Stimulated activated CD8-positive, alpha-beta memory T cell treated with anti-CD3 and anti-CD28 coated beads, Interleukin-15, amount 100 ng/mL, for 4 hours (primary cell): ENCODE measurements around the gene CTSV.
"Not testable (repeated sequence)": the region's sequence is repeated elsewhere in the genome, so short reads cannot be mapped to it uniquely, and the experiment has no call there.

ENCODE experiments used
- DNase-seq, 2 donors: peaks; one replicate each; pipeline ENCODE4 v3.0.0-alpha.2; 2020; ENCODE audit warnings: low read depth in 2 of 2

Gene CTSV

DNA sequence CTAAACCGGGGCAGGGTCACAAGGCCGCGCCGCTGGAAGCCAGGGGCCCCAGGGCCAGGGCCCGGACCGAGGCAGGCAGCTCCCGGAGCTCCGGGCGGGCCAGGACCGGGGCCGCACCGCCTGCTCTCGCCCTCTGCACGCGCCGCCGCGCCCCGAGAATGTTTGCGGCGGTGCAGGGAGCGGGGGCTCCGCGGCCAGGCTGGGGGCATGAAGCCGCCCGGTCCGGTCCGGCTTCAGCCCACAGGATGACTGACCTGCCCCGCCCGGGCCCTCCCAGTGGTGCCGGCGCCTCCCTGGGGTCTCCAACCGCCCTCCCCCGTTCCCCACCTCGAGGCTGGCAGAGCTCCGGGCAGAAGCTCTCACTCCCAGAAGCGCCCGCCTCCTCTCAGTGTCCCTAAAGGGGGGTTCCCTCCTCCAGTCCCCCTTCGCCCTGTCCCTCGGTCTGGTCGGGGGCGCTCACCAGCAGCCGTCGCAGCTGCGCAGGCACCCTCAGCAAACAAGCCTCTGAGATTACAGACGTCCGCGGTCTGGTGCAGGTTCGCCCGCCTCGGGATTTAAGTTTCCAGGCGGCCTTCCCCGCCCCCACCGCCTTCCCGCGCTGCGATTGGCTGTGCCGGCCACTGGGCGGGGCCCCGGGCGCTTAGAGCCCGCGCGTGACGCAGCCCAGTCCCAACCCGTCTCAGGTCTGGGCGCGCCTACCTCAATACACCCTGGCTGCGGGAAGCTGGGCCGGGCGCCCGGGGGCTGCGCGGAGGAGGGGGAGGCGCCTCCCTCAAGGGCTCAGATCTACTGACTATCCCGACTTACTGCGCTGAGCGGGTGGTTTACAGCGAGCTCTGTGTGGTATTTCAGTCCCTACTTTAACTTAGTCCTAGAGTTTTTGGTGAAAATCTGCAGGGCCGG, at the start of gene CTSV:
CTSV (minus strand) TSS at position 532 of the 903 bp plus-strand sequence. CDS start 1,099 bp downstream, outside the sequence.
- peak; percentile 44 to 45 for DNase-seq

DNA sequence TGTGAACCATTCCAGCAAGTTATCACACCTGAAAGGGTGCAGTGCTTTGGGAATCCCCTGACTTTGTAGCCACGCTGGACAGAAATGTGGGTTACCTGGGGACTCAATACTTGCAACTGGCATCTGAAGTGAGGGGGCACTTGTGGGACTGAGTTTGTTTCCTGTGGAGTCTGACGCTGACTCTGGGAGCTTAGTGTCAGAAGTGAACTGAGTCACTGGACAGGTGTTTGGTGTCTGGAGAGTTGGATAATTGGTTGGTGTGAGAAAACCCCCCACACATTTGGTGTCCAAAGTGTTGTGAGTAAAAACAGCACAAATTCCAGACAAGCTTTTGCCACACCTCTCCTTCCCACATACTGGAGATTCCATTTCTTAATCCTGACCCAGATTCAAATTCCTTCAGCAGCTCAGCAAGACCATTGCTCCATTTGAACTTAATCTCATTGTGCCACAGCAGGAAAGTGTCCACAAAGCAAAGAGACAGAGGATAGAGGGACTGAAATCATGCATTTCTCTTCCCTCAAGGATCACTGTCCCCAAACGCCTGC, 48.8 kb upstream of the CTSV start:
- not testable (repeated sequence) for DNase-seq

DNA sequence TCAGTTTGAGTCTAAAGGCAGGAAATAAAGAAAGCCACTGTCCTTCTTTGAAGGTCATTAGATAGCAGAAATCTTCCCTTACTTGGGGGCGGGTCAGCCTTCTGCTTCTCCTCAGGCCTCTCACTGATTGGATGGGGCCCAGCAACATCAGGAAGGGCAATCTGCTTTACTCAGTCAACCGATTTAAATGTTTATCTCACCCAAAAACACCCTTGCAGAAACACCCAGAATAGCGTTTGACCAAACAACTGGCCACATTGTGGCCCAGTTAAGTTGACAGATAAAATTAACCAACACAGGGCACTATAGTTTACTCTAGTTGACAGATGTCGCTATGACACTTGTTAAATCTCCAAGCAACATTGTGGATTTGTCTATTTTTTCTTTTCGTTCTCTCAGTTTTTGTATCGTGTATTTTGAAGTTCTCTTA, 45.6 kb upstream of the CTSV start:
- DNase-seq: not testable (repeated sequence)

DNA sequence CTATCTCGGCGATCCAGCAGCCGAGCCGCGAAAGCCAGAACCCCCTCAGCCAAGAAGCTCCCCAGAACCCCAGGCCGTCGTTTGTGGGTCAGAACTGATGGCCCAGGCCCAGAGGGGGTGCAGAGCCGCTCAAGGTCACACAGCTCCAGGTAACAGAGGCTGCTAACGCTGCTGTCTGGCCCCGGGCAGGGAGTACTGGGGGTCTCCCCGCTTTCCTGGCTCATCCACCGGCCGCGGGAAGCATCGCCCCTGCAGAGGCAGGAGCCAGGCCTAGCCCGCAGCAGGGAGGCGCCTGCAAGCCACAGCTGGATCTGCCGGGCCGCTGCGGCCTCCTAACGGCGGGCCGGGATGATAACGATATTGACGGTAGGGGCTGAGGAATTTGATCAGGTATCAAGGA, 39.4 kb upstream of the CTSV start:
- DNase-seq: no peak

DNA sequence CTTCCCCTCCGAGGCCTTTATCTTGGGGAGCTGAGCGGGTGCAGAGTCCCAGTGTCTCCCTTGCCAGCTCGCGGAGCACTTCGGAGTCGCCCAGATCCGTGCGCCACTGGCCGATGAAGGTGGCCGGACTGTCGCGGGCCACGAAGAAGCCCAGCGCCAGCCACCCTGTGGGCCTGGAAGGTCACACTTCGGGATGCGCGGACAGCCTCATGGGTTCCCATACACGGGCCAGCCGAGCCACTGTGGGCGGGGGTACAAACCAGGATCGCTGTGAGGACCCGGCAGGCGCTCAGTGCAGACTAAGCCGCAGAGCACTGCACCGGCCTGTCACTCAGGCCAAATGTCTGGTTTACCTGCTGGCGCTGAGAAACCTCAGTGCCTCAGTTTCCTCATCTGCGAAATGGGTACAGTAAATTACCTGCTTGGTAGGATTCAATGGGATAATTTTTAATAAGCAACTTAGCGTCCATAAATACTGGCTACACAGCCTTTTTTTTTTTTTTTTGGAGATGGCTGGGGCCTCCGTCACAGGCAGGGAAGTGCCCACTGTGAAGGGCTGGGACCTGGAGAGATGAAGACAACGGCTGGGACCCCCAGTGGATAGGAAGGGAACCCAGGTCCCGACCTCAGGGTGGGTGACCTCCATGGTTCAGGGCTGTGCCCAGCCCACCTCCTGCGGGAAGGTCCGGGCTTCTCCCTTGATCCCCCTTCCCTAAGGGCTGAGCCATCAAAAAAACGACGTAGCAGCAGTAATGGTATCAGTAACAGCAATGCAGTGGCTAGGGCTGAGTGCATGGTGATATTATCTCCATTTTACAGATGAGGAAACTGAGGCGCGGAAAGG, 38.7 kb upstream of the CTSV start:
- no peak for DNase-seq

DNA sequence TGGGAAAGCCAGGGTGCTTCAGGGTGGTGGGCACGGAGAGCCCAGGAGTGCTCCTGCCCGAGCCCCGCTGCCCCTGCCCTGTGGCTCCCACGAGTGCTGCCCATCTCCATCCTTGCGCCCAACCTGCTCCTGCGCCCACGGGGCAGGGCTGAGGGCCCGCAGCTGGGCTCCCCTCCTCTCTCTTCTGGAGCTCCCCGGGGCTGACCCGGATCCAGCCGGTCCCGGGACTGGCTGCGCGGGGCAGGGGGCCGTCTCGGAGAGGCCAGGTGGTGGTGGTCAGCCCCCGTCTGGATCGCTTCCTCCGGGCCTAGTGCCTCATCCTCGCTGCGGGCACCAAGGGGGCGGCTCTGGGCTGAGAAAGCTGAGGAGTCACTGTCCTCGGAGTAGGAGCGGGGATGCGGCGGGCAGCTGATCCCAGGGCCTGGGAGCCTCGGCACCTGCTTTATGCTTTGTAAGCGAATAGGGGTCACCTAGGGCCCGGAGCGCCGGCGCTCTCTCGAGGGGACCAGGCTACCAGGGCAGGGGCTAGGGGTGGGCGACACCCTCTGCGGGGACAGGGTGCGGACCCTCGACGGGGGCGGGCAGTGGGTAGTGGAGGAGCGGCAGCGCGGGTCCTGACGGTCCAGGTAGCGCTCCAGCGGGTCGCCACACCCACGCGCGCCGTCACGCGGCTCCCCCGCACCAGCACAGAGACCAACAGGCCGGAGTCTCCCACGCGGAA, 37.9 kb upstream of the CTSV start:
- DNase-seq: not testable (repeated sequence)

DNA sequence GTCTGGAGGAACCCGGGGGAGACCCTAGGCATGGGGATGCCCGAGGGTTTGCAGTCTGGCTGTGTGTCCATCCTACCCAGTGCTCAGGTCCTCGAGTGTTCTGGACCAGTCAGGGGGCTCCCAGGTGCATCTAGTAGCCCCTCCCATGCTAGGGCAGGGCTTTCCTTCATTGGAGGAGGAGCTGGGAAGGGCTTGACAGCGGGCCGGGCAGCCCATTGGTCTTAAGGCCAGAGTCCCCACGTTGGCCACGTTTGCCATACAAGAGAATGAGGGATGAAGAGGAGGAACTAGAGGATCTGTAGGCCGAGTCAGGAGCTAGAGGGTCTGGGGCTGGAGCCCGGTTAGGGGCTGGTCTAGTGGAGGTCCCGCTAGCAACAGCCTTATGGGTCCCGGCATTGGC, 37.3 kb upstream of the CTSV start:
- no peak for DNase-seq

DNA sequence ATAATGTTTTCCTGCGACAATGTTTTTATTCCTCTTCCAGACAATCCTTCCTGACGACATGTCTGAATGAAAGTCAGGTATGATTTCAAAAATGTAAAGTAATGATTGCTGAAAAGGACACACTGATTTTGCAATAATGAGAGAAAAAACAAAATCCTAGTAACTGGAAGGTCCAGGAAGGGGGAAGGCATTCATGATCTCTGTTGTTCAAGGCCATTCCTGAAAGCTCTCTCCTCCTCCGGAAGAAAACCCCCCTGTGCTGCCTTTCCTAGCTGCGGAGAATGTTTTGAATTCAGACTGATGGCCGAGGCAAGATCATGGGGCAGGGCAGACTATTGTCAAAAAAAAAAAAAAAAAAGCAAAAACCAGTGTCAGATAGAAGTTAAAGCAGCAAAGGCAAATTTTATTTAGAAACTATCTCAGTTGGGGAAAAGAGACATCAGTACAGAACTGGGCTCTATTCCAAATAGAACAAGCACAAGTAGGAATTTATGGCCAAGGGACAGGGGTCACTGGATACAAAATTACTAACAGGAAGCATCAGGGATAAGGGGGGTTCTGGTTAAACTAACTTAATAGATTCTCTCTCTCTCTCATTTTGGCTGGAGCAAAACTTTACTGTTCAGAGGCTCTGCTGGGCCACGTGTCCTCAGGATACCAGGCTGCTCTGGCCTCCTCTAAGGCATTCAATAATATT, 36.5 kb upstream of the CTSV start:
- no peak for DNase-seq

DNA sequence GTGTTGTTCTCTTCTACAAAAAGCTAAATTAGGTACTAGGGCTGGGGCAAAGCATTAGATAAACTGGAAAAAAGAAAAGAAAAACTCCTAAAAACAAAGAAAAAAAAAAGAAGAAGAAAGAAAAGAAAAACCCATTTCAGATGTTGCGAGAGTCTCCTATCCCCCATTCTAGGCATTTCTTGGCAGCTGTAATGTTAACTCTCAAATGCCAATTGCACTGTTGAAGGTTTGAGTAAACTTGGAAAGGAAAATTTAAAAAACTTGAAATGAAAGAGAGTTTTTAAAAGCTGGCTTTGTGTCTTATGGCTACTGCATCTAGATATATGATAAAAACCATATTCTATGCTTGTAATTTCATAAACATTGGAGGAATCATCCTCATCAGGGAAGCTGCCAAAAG, 34.6 kb upstream of the CTSV start:
- DNase-seq: no peak

DNA sequence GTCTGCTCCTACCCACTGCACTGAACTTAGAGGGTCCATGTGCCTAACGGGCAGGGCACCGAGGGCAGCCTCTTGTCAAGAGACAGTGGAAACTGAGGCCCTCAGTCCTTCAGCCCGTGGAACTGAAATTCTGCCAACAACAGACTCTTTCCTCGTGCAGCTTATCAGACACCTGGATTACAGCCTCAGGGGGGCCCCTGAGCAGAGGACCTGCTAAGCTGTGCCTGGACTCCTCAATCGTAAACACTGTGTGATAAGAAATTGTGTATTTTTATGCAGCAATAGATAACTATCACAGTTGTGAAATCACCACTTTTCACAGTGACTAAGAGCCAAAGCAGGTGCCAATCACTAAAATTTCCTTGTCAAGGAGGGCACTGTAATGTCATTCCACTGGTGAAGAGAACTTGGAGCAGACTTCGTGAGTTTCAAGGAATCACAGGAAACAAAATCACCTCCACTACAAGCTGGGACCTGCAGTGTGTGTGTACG, 33.4 kb upstream of the CTSV start:
- no peak for DNase-seq

DNA sequence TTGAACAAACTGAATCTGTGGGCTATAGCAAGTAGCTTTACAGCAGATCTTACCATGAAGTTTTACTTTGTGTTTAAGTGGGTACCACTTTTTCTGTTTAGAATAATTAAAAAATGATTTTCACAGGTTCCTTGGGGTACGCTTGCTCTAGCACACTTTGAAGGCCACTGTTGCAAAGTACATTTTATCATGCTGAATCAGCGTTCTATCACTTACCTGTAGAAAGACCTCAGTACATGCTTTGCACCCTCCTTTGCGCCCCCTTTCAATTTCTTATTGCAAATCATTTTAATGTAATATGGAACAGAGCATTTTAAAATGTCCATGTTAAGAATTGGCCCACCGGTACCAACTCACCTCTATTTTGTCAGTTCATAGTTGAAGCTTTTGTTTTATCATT, 31.4 kb upstream of the CTSV start:
- DNase-seq: not testable (repeated sequence)

DNA sequence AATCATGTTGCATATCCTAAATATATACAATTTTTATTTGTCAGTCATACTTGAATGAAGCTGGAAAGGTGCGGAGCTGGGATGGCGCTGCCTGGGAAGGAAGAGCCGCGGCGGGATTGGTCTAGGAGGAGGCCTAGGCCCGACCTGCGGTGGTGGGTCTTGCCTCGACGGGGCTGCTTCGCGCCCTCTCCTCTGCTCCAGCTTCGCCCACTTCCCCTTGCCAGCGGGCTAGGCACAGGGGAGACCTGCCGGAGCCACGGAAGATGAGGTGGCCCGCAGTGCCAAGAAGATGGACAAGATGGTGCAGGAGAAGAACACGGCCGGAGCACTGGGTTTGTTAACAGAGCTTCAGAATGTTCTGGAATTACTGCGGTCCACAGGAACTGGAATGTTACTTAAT, 28.5 kb upstream of the CTSV start:
- DNase-seq: no peak

DNA sequence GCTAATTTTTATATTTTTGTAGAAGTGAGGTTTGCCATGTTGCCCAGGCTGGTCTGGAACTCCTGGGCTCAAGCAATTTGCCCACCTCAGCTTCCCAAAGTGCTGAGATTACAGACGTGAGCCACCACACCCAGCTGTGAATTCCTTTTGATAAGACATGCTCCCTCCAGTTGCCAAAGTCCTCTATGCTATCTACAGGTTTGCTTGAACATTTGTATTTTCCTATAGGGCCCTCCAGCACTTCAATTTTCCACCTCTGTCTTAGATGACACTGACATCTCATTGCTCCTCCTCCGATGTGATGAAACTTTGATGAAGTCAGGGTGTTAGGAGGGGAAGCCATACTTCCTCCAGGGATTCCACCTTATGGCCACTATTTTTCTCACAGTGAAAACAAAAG, 25.2 kb upstream of the CTSV start:
- DNase-seq: no peak

DNA sequence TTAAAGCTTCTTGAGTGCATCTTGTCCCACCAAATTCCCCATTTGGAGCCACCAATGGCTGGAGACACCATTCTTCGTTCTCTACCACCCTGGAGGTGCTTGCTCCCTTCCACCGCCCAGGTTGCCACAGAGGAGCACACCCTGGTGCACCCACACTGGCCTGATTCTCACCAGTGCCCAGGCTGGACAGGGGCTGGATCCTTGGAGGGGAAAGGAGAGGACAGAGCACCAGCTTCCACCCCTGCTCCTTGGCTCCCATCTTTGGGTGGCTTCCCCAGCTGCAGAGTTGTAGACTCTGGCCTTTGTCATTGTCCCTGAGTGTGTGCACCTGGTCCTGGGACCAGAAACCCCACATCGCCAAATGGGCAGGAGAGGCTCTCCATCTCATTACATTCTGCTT, 21.9 kb upstream of the CTSV start:
- no peak for DNase-seq

DNA sequence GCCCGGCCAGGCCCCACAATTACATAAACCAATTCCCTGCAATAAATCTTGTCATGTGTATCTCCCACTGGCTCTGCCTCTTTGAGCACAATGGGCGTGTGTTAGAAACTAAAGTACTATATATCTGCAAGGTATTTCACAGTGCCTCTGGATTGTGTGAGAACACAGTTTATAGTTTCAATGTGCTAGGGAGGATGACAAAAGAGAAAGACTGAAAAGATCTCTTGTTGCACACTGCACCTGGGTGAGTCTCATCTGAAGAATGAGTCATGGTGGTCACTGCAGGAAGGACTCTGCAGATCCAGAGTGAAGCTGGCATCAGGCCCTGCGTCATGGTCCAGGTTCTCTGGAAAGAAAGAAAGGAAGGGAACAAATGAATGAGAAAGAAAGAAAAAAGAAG, 20.7 kb upstream of the CTSV start:
- DNase-seq: no peak

DNA sequence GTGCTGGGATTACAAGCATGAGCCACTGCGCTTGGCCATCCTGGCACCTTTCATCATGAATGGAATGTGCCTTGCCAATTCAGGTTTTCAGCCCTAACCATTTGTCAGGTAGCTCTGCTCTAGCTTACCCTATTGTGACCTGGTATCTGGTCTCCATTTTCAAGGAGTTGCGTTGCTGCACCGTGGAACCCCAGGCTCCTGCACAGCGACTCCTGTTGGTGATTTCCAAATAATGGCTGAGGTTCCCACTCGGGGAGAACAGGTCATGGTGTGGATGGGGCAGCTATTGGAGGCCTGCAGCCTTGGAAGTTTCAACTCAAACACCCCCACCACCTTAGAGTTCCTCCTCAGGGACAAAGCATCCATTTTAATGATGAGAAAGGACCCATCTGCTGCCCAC, 18.7 kb upstream of the CTSV start:
- no peak for DNase-seq

DNA sequence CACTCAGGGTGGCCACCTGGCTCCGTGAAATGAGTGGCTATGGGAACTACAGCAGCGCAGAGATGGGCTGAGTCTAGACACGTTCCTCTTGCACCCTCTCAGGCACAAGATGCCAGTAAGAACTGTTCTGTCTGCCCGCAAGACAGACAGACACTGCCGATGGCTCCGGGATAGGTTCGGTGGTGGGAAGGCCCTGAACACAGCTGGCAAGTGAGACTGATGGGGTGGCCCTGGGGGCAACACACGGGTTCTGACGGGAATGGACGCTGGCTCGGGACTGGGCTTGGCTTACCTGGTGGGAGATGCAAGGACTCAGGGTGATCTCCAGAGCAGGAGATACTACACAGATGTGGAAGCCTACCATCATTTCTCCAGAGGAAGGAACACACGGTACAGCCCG, 16.9 kb upstream of the CTSV start:
- DNase-seq: not testable (repeated sequence)

DNA sequence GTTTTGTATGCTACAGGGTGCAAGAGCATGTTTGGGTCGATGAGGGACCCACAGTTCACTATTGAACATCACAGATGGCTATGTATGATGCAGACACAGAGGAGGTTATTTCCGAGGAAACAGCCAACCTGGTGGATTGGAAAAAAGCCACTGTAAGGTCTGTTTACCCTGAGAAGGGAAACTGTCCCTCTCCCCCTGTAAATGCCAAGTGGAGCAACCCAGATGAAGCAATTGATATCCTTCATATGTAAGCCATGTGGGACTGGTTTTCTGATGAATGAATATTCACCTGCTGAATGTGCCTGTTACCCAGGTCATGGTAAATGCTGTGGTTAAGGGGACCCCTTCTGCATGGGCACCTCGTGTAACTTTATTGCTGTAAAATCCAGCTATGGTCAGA, 14.8 kb upstream of the CTSV start:
- DNase-seq: no peak

DNA sequence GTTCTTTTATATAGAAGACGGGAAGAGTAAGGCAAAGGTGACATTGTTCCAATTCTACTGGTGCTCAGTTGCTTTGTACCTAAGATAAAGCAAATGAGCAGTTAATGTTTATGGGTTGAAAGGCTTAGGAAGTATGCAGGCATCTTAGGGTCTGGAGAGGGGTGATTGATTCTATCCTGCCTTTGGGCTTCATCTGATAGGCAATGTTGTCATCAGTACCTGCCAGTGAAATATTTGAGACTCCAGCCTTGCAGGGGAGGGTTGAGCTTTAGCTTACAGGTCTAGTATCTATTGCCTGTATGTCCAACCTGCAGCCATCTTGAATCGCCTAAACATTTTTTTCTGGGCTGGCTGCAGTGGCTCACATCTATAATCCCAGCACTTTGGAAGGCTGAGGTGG, 13.8 kb upstream of the CTSV start:
- DNase-seq: no peak

DNA sequence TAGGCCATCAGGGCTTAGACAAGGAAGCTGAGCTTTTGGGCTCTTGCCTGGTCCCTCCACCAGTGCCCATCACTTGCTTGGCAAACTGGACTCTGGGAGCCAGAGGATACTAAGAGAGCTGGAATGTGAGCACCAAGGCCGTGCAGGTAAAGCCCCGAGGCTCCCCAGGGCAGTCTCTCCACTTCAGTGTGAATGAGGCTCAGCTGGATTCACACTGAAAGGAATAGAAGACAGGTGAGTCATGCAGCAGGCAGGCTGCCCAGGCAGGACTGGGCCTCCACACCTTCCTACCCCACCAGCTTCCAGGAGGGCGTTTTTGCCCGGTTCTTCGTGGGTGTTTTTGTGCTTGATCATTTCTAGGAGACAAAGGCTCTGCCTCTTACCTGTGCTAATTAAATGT, 7.3 kb upstream of the CTSV start:
- DNase-seq: no peak

DNA sequence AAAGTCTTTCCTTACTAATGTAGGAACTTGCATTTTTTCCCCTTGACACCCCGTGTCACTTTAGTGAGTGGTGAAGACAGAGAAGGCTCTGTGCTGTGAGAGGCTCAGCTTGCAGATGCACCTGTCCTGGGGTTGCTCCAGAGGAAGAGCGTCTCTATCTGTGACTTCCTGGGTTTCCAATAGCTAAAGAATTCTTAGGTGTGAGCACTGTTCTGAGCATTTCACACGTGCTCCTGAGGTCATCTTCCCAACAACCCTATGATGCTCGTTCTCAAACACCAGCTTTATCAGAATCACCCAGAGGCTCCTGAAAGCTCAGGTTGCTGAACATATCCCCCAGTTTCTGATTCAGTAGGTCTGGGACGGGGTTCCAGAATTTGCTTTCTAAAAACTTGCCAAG, 6.4 kb upstream of the CTSV start:
- DNase-seq: no peak
